ENCODE results near the gene PIGQ.

PIGQ gene

DNA sequence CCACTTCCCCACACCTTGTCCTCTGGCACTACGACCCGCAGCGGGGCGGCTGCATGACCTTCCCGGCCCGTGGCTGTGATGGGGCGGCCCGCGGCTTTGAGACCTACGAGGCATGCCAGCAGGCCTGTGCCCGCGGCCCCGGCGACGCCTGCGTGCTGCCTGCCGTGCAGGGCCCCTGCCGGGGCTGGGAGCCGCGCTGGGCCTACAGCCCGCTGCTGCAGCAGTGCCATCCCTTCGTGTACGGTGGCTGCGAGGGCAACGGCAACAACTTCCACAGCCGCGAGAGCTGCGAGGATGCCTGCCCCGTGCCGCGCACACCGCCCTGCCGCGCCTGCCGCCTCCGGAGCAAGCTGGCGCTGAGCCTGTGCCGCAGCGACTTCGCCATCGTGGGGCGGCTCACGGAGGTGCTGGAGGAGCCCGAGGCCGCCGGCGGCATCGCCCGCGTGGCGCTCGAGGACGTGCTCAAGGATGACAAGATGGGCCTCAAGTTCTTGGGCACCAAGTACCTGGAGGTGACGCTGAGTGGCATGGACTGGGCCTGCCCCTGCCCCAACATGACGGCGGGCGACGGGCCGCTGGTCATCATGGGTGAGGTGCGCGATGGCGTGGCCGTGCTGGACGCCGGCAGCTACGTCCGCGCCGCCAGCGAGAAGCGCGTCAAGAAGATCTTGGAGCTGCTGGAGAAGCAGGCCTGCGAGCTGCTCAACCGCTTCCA, 63.7 kb downstream of the PIGQ start:
- Histone ChIP-seq H3K4me1 (peaks cover 2% of the 10 kb centered on the region), H3K4me3 (ENCODE audit: low read depth, low read length) (no peak overlapping the region), H3K9ac (no peak overlapping the region), H3K9me3 (ENCODE audit: control insufficient read depth, low read length) (no peaks in the 10 kb centered on the region), H2AFZ (no peak overlapping the region), H3K79me2 (no peaks in the 10 kb centered on the region), H3K27ac (no peak overlapping the region), H3K4me2 (ENCODE audit: low read length) (no peak overlapping the region), H3K27me3 (ENCODE audit: control insufficient read depth, insufficient read depth, low read length) (peaks cover 3% of the 10 kb centered on the region), H3K36me3 (ENCODE audit: control insufficient read depth, insufficient read depth, low read length) (no peaks in the 10 kb centered on the region)
- TF ChIP-seq, protein P1, sequence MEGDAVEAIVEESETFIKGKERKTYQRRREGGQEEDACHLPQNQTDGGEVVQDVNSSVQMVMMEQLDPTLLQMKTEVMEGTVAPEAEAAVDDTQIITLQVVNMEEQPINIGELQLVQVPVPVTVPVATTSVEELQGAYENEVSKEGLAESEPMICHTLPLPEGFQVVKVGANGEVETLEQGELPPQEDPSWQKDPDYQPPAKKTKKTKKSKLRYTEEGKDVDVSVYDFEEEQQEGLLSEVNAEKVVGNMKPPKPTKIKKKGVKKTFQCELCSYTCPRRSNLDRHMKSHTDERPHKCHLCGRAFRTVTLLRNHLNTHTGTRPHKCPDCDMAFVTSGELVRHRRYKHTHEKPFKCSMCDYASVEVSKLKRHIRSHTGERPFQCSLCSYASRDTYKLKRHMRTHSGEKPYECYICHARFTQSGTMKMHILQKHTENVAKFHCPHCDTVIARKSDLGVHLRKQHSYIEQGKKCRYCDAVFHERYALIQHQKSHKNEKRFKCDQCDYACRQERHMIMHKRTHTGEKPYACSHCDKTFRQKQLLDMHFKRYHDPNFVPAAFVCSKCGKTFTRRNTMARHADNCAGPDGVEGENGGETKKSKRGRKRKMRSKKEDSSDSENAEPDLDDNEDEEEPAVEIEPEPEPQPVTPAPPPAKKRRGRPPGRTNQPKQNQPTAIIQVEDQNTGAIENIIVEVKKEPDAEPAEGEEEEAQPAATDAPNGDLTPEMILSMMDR (IDR thresholded peaks at IDR 0.05): no peak

All from parathyroid adenoma (tissue), 2 donors.